HG03097 (cell line): ENCODE measurements around the gene AIF1.

Experiments used
- ATAC-seq: cut with Tn5 transposase; IDR thresholded peaks from one replicate; pipeline ENCODE4 v1.9.1; 2021; ENCODE audit not compliant: unreplicated experiment, low FRiP score

The AIF1 gene

GRCh38 chr6:31661262-31662123, 46.5 kb downstream of the AIF1 start:
- no peak for ATAC-seq

DNA sequence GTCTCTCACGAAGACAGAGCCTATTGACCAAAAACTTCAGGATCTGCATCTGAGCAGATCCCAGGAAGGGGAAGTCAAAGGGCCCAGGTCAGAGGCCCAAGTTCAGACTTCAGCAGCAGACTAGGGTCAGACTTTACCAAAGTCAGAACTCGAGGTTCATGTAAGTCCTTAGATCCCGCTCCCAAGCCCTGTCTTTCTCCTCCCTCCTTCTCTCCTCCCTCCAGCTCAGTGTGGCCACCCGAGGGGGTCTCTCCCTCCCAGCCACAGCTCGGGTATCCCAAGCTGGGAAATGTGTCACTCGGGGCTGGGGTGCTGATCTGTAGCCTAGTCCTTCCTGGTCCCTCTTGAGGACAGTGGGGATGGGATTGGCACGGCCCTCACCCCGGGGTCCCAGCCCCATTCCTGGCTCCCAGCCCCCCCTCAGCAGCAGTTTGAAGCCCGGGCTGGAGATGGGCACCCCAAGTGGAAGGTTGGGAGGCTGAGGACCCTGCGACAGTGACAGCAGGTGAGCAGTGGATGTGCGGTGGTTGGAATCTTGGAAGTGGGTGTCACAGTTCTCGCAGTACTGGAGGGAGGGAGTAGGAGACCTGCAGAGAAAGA, 47.2 kb downstream of the AIF1 start:
- no peak for ATAC-seq

GRCh38 chr6:31663126-31663960, 48.3 kb downstream of the AIF1 start:
- no peak for ATAC-seq

DNA sequence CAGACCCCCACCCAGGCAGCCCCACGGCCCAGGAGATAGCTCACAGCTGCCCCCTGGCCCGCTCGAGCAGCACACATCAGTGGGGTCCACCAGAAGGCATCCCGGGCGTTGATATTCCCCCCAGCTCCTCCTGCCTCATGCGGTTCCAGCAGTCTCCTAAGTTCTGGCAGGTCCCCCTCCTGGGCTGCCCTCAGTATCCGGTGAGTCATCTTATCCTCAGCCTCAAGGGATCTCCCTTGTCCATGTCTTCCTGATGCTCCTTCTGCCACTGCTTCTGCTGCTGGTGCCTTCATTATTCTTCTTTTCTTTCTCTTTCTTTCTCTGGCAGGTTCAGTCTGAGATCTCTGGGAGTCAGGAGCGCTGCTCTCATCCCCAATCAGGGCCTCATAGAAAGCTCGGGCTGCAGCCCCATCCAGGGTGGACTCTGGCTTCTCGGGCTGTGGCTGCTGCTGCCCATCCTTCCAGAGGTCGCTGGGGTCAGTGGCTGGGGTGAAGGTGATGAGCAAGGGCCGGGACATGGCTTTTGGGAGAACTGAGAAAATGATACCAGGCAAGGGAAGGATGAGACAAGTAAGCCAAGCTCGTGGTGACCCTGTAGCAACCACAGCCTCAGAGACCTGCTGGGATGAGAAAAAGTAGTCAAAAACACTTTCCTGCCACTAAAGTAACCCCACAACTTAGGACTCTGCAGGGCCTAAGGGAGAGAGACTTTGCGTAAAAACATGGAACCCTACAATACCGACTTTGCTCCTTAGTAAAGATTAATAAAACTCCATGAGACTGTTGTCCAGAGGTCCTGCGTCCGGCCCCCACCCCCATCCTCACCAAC, 49.1 kb downstream of the AIF1 start:
- ATAC-seq: no peak

DNA sequence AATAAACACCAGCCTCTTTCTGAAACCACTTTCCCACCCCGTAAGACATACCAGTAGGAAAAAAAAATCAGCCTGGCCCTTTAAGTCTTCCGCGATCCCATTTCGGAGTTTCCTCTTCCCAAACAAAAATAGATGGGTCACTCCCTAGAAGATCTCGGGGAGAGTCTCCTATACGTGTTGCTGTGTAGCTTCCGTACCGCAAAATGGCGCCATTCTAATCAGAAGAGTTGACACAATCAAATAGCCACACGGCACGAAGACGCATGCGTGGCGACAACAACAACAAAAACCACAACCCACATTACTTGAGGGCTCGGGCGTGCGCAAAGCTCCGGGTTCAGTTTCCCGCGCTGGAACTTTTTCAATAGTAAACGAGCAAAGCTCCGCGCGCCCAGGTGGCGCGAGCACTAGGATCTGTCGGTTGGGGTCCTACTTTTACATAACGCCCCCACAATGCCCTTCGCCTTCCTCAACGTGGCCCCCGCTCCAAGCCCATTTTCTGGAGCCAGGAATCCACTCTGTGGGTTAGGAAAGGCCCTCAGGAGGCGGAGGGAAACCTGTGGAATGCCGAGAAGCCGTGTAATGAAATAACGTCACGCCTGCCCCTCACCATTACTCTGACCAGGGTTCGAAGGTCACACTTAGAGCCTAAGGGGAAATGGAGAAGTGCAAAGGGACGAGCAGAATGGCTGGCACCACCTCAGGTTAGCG, 49.9 kb downstream of the AIF1 start, which contains the start of gene GPANK1:
Gene GPANK1 (minus strand): TSS at position 208 of the 711 bp plus-strand sequence. CDS start 519 bp downstream, outside the sequence.
- no peak for ATAC-seq

DNA sequence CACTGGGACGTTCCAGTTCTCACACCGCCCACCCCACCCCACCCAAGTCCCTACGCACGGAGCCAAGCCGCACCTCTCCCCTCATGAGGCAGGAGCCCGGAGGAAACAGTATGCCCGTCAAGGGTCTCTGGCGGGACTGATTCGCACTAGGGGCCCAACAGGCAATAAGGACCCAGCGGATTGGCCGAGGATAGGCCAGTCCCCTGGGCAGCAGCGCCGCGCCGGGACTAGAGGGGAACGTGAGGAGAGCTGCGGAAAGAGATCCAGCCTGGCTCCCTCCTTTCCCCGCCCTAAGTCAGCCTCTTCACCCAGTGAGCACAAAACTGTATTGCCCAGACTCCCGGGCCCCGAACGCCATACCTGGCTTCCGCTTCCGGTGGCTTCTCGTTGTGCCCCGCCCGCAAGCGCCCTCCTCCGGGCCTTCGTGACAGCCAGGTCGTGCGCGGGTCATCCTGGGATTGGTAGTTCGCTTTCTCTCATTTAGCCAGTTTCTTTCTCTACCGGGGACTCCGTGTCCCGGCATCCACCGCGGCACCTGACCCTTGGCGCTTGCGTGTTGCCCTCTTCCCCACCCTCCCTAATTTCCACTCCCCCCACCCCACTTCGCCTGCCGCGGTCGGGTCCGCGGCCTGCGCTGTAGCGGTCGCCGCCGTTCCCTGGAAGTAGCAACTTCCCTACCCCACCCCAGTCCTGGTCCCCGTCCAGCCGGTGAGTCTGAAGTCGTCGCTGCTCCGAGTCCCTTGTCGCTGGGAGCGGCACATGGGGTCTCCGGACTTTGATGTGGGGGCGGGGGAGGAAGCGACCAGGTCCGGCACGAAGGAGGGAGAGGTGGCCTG, 50.7 kb downstream of the AIF1 start, which contains the start of gene CSNK2B:
Gene CSNK2B (plus strand): TSS at position 580 of the 836 bp plus-strand sequence. CDS start 752 bp downstream, outside the sequence.
- ATAC-seq: peak; percentile 72

GRCh38 chr6:31666337-31666965, 51.4 kb downstream of the AIF1 start:
- ATAC-seq: no peak
